Colon (tissue), 2 donors: ENCODE results near the gene CTSO.
"Not testable (repeated sequence)": the region's sequence is repeated elsewhere in the genome, so short reads cannot be mapped to it uniquely, and the experiment has no call there.

Experiments used
- FAIRE-seq: peaks from 2 replicates; lab custom pipeline; 2012; peaks lifted over from hg19 to GRCh38; lab: Jason Lieb, UNC
- donor health status: control.
- donor health status: control.

The CTSO gene

DNA sequence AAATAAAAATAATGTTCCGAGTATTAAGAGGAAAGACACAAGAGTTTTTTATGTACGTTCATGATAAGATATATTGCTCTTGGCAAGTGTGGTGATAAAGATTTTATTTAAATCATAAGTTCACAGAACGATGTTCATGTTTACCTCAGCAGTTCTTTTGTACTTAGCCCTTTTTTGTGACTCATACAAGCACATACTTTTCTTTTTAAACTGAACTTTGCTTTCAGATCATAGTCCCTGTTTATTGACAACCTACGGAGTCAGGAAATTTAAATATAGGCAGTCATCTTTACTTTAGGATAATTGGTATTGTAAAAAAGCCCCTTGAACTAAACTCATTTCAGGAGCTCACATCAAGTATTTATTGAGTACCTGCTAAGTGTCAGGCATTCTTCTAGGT is 1.3 kb upstream of the CTSO start:
- FAIRE-seq = peak; percentile 71

DNA sequence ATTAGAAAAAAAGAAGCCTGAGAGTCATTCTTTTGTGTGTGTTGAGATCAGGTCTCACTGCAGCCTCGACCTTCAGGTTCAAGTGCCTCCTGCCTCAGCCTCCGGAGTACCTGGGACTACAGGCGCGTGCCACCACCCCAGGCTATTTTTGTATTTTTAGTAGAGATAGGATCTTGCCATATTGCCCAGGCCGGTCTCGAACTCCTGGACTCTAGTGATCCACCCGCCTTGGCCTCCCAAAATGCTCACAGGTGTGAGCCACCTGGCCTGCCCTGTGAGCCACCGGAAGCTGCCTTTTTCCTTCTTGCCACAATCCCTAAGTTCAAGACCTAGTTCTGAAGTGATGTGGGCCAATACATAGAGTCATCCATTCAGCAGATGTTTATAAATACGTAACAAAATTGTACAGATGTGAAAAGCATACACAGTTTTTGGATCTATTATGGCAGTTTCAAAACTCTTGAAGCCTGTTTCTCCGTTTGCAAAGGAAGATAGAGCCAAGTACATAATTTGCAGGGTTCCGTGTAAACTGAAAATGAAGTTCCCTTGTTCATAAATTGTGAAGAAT is 536 bp upstream of the CTSO start:
- FAIRE-seq = no peak

DNA sequence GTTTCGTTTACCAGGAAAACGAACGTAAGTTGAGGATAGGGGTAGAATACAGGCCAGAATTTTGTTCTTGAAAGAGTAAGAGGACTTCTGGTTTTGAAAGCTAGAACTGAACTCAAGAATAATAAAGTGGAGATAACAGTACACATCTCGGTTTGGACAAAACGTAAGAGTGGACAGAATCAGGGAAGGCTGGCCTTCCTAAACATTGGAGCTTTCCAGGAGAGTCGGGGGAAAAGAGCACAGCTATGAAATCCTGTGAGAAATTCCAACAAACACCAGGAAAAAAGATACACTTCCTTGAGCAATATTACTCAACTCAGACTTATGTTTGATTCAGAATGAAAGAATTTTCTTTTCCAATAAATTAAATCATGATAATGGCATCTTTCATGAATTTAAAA is 1.2 kb downstream of the CTSO start:
- FAIRE-seq = no peak

DNA sequence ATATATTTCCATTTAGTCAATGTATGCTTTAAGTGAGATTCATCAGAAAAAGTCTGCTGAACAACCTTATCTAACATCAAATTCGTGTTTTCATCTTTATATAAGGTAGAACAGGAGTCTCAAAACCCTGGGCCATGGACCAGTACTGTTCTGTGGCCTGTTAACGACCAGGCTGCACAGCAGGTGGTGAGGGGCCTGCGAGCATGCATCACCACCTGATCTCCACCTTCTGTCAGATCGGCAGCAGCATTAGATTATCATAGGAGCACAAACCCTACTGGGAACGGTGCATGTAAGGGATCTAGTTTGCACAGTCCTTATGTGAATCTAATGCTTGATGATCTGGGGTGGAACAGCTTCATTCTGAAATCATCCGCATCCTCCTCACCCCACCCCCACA is 3.2 kb downstream of the CTSO start:
- no peak for FAIRE-seq

DNA sequence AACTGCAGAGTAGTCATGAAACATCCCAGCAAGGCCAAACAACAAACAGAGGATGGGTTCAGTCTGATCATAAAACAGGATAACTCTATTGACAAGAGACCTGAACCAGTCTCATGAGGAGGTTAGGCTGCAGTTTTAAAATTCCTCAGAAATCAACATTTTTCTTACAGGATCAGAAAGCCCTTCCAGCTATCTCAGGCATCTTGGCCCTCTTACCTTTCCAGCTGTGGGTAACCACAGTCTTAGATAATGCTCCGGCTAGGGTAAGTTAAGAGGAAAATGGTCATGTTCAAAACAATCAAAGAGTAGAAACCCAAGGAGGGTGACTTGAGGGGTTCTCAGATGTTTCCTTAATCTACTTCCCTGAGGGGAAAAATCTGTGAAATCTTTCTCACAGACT is 5.1 kb downstream of the CTSO start:
- FAIRE-seq = no peak

DNA sequence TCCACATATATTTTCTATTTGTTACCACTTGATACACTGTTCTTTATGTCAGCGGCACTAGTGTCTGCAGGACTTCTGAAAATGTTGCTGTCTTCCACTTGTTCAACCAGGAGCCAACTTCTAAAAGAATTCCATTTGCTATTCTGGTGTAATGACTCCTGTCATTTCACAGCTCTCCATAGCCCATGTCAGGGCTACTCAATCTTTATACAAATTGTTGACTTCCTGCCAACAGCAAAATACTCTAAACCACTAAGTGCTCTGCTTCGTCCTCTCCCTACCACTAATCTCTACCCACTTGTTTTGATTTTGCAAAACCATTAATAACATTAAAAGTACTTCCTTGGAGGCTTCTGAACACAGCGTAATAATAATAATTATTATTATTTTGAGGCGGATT is 7.2 kb downstream of the CTSO start:
- no peak for FAIRE-seq

DNA sequence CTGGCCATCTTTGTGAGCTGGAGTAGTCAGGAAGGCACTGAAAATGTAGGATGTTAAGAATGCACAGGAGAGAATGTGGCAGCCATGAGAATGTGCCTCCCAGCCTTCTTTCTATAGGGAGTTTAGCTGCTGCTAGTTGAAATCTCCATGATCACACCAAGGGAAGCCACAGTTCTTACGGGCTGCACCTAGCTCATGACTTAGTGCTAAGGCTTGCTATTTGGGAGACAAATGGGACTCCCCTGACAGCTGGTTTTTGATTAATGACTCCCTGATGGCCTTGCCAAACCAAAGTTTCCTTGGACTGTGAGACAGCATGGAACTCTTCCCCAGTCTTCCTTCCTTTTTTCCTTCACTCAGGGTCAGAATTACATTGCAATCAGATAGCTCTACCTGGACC is 9.2 kb downstream of the CTSO start:
- FAIRE-seq = no peak

DNA sequence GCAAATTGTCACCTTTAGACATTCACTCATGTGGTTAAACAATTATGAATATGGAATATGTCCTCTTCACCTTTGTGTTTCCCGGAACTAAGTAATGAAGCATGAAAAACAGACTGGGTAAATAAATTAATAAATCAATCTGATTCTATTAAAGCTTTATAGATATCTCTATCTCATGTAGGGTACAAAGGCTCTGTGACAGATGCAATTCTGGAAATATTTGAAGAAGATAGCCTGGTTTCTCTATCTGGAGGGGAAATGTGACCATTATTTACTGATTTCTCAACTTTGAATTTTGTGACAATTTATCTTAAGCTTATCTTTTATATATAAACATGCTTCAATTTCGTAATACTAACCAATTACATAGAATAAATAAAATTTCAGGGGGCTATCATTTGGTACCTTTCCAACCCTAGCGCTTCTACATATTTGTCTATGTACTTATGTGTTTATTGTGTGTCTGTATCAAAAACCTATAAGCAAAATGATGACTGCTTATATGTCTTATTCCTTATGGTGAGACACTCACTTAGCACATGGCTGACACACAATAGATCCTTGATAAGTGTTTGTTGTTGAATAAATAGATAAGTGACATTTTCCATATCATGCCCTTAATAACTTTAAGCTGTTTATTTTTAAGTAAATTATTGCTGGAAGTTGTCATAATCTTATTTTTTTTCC is 9.9 kb downstream of the CTSO start:
- no peak for FAIRE-seq

DNA sequence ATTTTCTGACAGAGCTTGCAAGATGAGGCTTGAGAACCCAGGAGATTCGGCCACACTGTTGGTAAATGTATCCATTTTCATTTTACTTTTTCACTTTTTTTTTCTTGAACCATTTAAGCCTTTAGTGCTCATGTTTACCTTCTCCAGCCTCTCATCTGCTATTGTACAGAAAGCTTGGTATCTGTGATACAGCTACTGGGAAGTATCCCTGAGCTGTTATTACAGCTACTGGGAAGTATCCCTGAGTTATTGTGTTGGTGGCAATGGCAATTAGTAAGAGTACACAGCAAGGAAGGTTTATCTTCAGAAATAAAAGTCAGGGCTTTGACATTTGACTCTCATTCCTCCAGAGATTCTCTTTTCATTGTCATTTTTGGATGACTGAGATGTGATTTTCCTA is 11.8 kb downstream of the CTSO start:
- no peak for FAIRE-seq

DNA sequence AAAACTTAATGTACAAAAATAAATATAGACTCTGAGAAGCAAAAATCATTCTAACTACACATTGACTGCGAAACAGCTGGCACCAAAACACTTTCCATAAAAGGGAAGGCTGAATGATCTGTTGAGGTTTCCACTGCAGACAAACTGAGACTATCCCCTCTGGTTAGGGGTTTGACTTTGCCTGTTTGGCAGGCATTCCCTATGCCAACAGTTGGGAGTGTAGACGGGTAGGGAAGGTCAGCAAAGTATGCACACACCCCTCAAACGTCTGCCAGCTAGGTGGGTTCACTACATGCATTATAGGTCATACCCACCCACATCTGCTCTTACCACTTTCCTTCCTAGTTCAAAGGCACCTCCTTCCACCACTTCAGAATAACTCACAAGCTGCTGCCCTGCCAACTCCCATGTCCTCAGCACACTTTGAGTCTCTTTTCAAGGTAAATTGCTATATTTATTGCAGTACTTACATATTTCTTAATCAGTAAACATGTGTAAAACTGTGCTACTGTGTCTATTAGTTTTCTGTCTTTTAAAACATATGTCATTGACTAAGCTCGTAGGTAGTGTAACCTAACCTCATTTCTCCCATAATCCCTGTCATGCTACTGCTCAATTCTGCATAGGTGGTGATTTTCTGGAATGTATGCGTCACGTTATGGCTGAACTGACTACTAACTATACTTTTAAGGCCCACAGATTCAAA is 12.4 kb downstream of the CTSO start:
- no peak for FAIRE-seq

DNA sequence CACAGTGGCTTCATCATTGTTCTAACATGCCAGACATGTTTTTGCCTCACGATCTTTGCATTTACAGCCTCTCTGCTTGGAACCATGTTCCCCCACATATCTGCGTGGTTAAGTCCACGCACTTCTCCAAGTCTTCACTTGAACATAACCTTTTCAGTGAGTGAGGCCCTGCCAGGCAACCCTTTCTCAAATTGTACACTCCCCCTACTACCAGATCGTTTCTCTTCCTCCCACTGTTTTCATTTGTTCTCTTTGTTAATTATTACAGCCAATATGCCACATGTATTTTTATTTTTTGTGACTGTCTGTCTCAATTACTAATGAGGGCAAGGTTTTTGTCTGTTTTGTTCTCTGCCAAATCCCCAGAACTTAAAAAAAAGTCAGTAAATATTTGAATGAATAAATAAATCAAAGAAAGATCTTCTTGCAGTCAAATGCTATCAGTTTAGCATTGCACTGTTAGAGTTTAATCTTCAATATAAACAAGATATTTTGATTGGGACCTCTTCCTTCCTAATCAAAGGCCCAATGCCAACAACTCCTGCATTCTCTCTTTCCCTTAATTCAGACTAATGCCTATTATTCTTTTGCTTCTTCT is 18.2 kb downstream of the CTSO start:
- no peak for FAIRE-seq

DNA sequence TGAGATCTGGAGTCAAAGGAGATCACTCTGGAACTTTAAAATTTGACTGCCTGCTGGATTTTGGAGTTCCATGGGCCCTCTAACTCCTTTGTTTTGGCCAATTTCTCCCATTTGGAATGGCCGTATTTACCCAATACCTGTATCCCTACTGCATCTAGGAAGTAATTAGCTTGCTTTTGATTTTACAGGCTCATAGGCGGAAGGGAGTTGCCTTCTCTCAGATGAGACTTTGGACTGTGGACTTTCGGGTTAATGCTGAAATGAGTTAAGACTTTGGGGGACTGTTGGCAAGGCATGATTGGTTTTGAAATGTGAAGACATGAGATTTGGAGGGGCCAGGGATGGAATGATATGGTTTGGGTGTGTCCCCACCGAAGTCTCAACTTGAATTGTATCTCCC is 19.0 kb downstream of the CTSO start:
- not testable (repeated sequence) for FAIRE-seq

DNA sequence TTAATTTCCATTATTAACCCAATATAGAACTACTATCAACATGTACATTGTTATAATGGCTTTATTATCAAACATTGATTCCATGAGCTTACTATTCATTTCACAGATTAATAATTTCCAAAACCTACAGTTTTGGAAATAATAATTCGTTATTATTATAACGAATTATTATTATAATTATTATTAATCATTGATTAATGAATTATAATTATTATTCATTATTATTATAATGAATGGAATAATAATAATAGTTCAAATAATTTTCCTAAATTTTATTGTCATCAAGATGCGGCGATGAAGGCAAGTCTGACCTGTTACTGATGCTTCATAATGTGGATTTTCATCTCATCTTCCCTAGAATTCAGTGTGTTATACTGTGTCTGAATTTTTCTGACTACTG is 22.0 kb downstream of the CTSO start:
- FAIRE-seq = peak; percentile 75

DNA sequence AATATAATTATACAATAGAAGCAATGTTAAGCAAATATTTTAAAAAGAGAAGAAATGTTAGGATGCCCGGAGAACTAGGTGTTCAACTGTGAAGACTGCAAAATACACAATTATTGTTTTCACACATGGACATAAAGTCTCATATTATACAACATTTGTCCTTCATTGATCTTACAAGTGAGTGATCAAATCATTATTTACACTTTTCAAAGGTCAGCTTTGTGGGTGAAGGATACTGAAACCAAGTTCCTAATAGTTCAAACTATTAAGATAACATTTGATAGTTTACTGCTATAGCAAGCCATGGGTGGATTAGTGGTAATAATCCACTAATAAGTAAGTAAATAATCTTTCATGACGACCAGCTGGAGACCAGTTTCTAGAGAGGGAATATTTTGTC is 23.3 kb downstream of the CTSO start:
- FAIRE-seq = no peak

DNA sequence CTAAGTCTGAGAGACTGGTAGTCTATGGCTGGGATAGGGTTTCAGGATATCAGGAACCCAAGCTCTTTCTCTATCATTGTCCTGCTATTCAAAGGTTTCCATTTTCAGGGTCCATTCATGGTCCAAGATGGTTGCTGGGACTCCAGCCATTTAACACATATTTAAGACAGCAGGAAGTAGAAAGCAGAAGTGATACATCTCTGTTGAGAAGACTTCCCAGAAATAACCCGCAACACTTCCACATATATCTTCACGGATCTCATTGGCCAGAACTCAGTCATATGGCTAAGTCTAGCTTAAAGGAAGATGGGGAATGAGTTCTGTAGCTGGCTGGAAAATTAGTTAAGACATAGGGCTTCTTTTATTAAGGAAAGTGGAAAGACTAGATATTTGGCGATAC is 23.8 kb downstream of the CTSO start:
- FAIRE-seq = no peak

DNA sequence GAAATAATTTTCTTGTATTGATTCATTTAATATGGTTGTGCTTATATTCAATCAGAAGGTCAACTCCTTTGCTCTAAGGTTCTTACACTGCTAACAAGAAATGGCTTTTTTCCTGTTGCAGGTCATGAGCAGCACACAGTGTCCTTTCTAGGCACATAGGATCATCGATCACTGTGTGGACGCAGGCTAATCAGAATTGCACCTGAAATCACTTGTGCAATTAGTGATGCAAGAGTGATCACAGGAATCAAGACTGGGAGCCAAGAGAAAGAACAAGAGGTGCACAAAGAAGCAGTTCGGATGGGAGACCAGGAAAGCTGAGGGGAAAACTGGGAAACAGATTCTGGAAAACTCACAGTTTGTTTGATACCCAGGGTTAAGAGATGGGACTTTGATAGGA is 29.0 kb downstream of the CTSO start:
- no peak for FAIRE-seq

DNA sequence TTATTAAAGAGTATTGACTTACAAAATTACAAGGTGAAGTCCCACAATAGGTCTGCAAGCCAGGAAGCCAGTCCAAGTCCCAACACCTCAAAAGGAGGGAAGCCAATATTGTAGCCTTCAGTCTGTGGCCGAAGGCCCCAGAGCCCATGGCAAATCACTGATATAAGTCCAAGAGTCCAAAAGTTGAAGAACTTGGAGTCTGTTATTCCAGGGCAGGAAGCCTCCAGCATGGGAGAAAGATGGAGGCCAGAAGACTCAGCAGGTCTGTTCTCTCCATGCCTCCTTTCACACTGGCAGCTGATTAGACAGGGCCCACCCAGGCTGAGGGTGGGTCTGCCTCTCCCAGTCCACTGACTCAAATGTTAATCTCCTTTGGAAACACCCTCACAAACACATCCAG is 32.1 kb downstream of the CTSO start:
- FAIRE-seq = no peak

DNA sequence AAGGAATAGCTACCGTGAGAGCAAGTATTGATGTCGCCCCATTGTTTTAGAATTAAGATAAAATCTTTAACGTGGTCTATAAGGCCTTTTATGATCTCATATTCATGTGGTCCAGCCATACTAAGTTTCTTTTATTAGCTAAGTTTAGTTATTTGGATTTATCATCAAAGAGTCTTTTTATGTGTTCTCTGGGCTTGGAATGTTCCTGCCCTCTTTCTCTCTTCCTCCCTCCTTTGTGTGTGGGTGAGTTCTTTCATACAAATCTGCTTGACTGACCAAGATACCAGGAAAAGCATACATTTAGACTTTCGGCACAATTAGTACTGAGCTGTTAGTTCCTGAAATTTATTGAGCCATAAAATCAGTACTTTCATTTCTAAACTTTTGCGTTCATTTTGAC is 38.9 kb downstream of the CTSO start:
- FAIRE-seq = no peak

DNA sequence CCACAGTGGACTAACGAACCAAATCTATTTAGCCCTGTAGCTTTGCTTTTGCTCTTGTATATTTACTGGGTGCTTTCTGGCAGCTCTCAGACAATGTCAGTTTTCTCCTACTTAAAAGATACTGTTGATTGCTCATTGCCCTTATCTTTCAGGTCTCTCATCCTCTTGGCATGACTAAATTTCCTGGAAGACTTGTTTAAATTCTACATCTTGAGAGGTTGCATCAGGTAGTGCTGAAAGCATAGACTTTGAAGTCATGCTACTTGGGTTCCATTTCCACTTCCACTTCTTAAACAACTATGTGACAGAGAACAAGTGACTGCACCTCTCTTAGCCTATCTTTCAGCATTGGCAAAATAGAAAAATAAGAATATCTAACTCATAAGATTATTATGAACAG is 41.8 kb downstream of the CTSO start:
- FAIRE-seq = no peak

DNA sequence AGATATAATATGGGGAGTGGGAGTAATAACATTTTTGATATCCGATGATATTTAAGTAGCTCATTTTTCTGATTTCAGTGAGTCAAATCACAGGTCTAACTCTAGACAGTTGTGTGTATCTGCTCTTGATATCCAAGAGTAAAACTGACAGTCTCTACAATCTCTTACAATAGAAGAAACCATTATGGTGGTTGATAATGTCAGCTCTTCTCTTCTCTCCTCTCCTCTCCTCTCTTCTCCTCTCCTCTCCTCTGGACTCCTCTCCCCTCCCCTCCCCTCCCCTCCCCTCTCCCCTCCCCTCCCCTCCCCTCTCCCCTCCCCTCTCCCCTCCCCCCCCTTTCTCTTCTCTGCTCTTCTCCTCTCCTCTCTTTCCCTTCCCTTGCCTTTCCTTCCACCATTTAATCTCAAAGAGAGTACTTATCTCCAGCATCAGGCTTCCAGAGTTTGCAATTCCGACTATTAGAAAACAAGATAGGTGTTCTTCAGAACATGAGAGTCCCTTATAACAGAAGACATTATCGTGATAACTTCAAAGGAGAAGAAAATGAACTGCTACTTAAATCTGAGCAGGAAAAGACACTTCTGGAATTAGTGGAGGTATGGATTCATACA is 43.9 kb downstream of the CTSO start:
- FAIRE-seq = no peak

DNA sequence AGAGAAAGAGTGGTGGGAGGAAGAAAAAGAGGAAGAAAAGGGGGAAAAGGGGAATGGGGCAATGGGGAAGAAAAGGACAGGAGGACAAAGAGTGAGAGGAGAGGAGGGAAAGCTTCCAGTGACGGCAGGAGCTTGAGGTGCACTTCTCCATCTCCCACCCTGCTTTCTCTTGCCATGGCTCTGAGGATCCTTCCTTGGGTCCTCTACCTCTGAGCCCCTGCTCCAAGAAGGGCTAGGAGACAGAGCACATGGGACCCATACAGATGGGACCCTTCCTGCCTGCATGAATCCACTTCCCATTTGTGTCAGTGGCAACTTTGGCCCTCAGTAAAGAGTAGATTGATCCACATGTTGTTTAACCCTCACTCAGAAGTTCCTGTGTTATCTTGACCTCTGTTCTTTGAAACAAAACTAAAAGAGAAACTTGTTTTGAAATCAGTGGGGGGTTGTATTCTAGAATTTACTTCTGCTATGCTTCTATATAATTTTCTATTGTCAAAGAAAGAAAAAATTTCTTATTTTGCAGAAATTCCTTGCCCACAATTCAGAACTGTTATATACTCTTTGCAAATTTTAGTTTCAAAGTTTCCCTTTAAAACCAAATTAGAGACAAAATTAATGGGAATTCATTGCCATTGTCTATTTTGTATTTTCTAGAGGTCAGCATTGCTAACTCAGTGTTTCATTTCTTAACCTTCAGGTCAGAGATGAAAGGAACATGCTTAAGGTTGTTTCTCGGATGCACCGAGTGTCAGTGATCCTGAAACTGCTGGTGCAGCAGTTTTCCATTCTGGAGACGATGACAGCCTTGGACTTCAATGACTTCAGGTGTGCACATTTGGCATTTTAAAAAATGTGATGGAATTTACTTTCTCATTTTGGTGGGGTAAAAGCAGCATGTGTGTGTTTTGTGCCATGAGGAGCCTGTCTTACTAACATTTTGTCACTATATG is 45.2 kb downstream of the CTSO start:
- no peak for FAIRE-seq

DNA sequence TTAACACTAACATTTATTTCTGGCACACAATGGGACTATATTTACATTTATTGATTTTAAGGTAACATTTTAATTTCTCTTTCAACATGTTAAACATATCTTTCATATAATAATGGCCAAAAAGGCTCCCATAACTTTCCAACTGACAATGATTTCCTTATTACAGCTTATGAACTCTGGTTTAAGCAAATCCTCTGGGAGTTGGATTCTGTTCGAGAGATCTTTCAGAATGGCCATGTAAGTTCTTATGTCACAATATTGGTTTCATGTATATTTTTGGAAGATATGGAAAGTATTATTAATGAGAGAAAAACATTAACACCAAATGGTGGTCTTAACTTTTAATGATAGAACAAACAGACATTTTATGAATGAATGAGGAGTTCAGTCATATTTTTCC is 46.1 kb downstream of the CTSO start:
- no peak for FAIRE-seq
